ENCODE measurements around the gene OCA2.

GRCh38 chr15:27928386-27928785, 170.7 kb downstream of the OCA2 start:
- TF ChIP-seq CTCF (IDR thresholded peaks at IDR 0.05; ENCODE audit: low read length) (no peak), EZH2 (optimal IDR thresholded peaks at IDR 0.05; ENCODE audit: low read depth, low read length) (no peak)
